ENCODE measurements around the gene GMDS.

GMDS gene

GRCh38 chr6:1659816-1660215, 585.6 kb downstream of the GMDS start:
- no peaks in the 10 kb centered on the region for H3K4me1 ChIP-seq (ENCODE audit: insufficient read depth, low read length)
- no peak overlapping the region for H3K4me3 ChIP-seq (ENCODE audit: low read depth in 1 of 2, low read length in 2 of 2)
- H3K9me3 ChIP-seq (ENCODE audit: insufficient read depth, low read length, severe bottlenecking) = no peaks in the 10 kb centered on the region
- no peaks in the 10 kb centered on the region for H3K36me3 ChIP-seq (ENCODE audit: insufficient read depth, low read length)
- DNase-seq (no peak), ATAC-seq (ENCODE audit: insufficient read depth, low read depth) (no peak)
- H4K20me1 ChIP-seq (ENCODE audit: insufficient read depth, low read length) = no peaks in the 10 kb centered on the region
- no peak overlapping the region for H3K9ac ChIP-seq (ENCODE audit: low read depth, low read length)
- no peak overlapping the region for H3K27ac ChIP-seq (ENCODE audit: low read length)
- H3K79me2 ChIP-seq (ENCODE audit: insufficient read depth, low read length) = no peaks in the 10 kb centered on the region
- no peaks in the 10 kb centered on the region for H3K27me3 ChIP-seq (ENCODE audit: insufficient read depth, low read length, poor library complexity)
- no peak overlapping the region for H2AFZ ChIP-seq (ENCODE audit: low read depth, low read length)
- TF ChIP-seq CTCF (IDR thresholded peaks at IDR 0.05; ENCODE audit: borderline replicate concordance, extremely low read depth, low read length, poor library complexity, severe bottlenecking) (no peak), EZH2 (IDR thresholded peaks at IDR 0.05; ENCODE audit: borderline replicate concordance, low read depth, low read length, severe bottlenecking) (no peak)
- H3K4me2 ChIP-seq (ENCODE audit: insufficient read depth, low read length) = no peak overlapping the region

- TF ChIP-seq CTCF (IDR thresholded peaks at IDR 0.05; ENCODE audit: borderline replicate concordance, extremely low read depth, low read length, poor library complexity, severe bottlenecking) (no peak), EZH2 (IDR thresholded peaks at IDR 0.05; ENCODE audit: borderline replicate concordance, low read depth, low read length, severe bottlenecking) (no peak)
- no peak overlapping the region for H3K27ac ChIP-seq (ENCODE audit: low read length)
- H3K27me3 ChIP-seq (ENCODE audit: insufficient read depth, low read length, poor library complexity) = no peaks in the 10 kb centered on the region
- H3K9ac ChIP-seq (ENCODE audit: low read depth, low read length) = no peak overlapping the region
- DNase-seq (no peak), ATAC-seq (ENCODE audit: insufficient read depth, low read depth) (no peak)
- no peaks in the 10 kb centered on the region for H3K4me1 ChIP-seq (ENCODE audit: insufficient read depth, low read length)
- H2AFZ ChIP-seq (ENCODE audit: low read depth, low read length) = no peak overlapping the region
- H3K36me3 ChIP-seq (ENCODE audit: insufficient read depth, low read length) = no peaks in the 10 kb centered on the region
- no peaks in the 10 kb centered on the region for H3K79me2 ChIP-seq (ENCODE audit: insufficient read depth, low read length)
- H3K4me3 ChIP-seq (ENCODE audit: low read depth in 1 of 2, low read length in 2 of 2) = no peak overlapping the region
- no peak overlapping the region for H3K4me2 ChIP-seq (ENCODE audit: insufficient read depth, low read length)
- no peaks in the 10 kb centered on the region for H4K20me1 ChIP-seq (ENCODE audit: insufficient read depth, low read length)
- no peaks in the 10 kb centered on the region for H3K9me3 ChIP-seq (ENCODE audit: insufficient read depth, low read length, severe bottlenecking)
Observed at GRCh38 chr6:1658212-1659005, 587.0 kb downstream of the GMDS start.

GRCh38 chr6:1657771-1658165, 587.6 kb downstream of the GMDS start:
- Histone ChIP-seq H4K20me1 (ENCODE audit: insufficient read depth, low read length) (no peaks in the 10 kb centered on the region), H2AFZ (ENCODE audit: low read depth, low read length) (no peak overlapping the region), H3K27me3 (ENCODE audit: insufficient read depth, low read length, poor library complexity) (no peaks in the 10 kb centered on the region), H3K4me2 (ENCODE audit: insufficient read depth, low read length) (no peak overlapping the region), H3K9me3 (ENCODE audit: insufficient read depth, low read length, severe bottlenecking) (no peaks in the 10 kb centered on the region), H3K36me3 (ENCODE audit: insufficient read depth, low read length) (no peaks in the 10 kb centered on the region), H3K4me3 (ENCODE audit: low read depth in 1 of 2, low read length in 2 of 2) (no peak overlapping the region), H3K79me2 (ENCODE audit: insufficient read depth, low read length) (no peaks in the 10 kb centered on the region), H3K27ac (ENCODE audit: low read length) (no peak overlapping the region), H3K4me1 (ENCODE audit: insufficient read depth, low read length) (no peaks in the 10 kb centered on the region), H3K9ac (ENCODE audit: low read depth, low read length) (no peak overlapping the region)
- DNase-seq (no peak), ATAC-seq (ENCODE audit: insufficient read depth, low read depth) (no peak)
- no peak for TF ChIP-seq EZH2 (IDR thresholded peaks at IDR 0.05; ENCODE audit: borderline replicate concordance, low read depth, low read length, severe bottlenecking)
- TF ChIP-seq CTCF (IDR thresholded peaks at IDR 0.05; ENCODE audit: borderline replicate concordance, extremely low read depth, low read length, poor library complexity, severe bottlenecking) = no peak

Measured in DND-41 (cell line).